Kidney (tissue), 14 donors: ENCODE measurements around the gene FAM117B. TPM values are rescaled to one million over a fixed set of nuclear protein-coding genes. Genes with fewer than 3 reads are reported as not detected.

Experiments
- DNase-seq, 5 donors: peaks; one replicate each; pipeline ENCODE4 v3.0.0-alpha.2; 2013 to 2020
- FAIRE-seq: peaks from 2 replicates; lab custom pipeline; 2012; peaks lifted over from hg19 to GRCh38; lab: Jason Lieb, UNC
- H3K27ac ChIP-seq, 2 donors: one replicate each; pipeline ENCODE4 v1.7.0; 2013; ENCODE audit warnings: low read depth in 2 of 2, low read length in 2 of 2, inconsistent platforms in 1 of 2
- H3K27me3 ChIP-seq: one replicate; pipeline ENCODE4 v1.7.1; 2013; ENCODE audit warnings: low read length, inconsistent platforms; ENCODE audit not compliant: control insufficient read depth, insufficient read depth
- H3K36me3 ChIP-seq, 3 donors: one replicate each; pipeline versions ENCODE4 v1.7.0 to v1.7.1; 2013; ENCODE audit warnings: low read length in 3 of 3, control low read depth in 1 of 3, inconsistent platforms in 1 of 3; ENCODE audit not compliant: insufficient read depth in 3 of 3, control insufficient read depth in 2 of 3
- H3K4me1 ChIP-seq, 3 donors: one replicate each; pipeline versions ENCODE4 v1.7.0 to v1.7.1; 2013; ENCODE audit warnings: low read length in 3 of 3, inconsistent platforms in 1 of 3, low read depth in 1 of 3; ENCODE audit not compliant: control insufficient read depth in 2 of 3, insufficient read depth in 2 of 3
- H3K4me3 ChIP-seq, 3 donors: one replicate each; pipeline versions ENCODE4 v1.7.0 to v1.8.1; 2013; ENCODE audit warnings: low read length in 3 of 3, control low read depth in 1 of 3, inconsistent platforms in 1 of 3
- H3K9ac ChIP-seq, 3 donors: one replicate each; pipeline versions ENCODE4 v1.7.0 to v1.7.1; 2013; ENCODE audit warnings: low read length in 3 of 3, control low read depth in 1 of 3, inconsistent platforms in 1 of 3
- H3K9me3 ChIP-seq, 3 donors: one replicate each; pipeline versions ENCODE4 v1.7.0 to v1.7.1; 2013; ENCODE audit warnings: low read length in 3 of 3, control low read depth in 1 of 3, inconsistent platforms in 1 of 3; ENCODE audit not compliant: control insufficient read depth in 2 of 3, insufficient read depth in 1 of 3
- CTCF ChIP-seq: IDR thresholded peaks from 3 replicates; pipeline ENCODE4 v1.5.1; 2012; ENCODE audit warnings: mild to moderate bottlenecking, moderate library complexity, borderline replicate concordance; ENCODE audit not compliant: insufficient read depth; ENCODE audit errors: extremely low read depth
- intact Hi-C: fragments of 100-400 bp; cut with DNase I; formaldehyde crosslinking; loops from one replicate; pipeline ENCODE4 v1.11.1; 2022
- polyA plus RNA-seq: library from polyadenylated mRNA; stranded (reverse); fragments of 350-450 nt; fragmentation: Illumina TruSeq; extraction: RNeasy Lipid Tissue Mini Kit (QIAGEN cat#74804); gene quantifications from one replicate; pipeline ENCODE4 v1.2.3, GENCODE V29; 2014; ENCODE audit warnings: low read depth, low replicate concordance; ENCODE audit not compliant: insufficient read depth
- total RNA-seq: library from RNA; stranded (reverse); fragmentation: NEBNext Ultra II Directional; extraction: Animal tissue kit (Norgen Biotek cat#: 25700); gene quantifications from one replicate; pipeline ENCODE4 v1.2.1, GENCODE V29; 2021
- donor health status: control.
- donor health status: control.
- donor health status: control.
- donor health status: control.
- donor health status: control.
- donor health status: DM: yes; HTN: yes; CAD: no.
- donor health status: Normal renal cell carcinoma (clear cell type).

Gene FAM117B
- total and polyA plus RNA-seq, 2 donors from 2014 or later, result 4.1 to 14.8 TPM

- Histone ChIP-seq H3K9me3 (no peaks in the 10 kb centered on the region), H3K36me3 (no peaks in the 10 kb centered on the region), H3K4me1 (peaks cover 3 to 27% (median 10%) of the 10 kb centered on the region in 3 donors), H3K27me3 (no peaks in the 10 kb centered on the region), H3K4me3 (peak overlapping the region in 1 of 3 donors; percentile 8), H3K27ac (peak overlapping the region; percentile 29 to 80), H3K9ac (peak overlapping the region in 2 of 3 donors; percentile 41 to 47)
- TF ChIP-seq CTCF, result no peak
- FAIRE-seq (no peak), DNase-seq (peak in 2 of 5 donors; percentile 30 to 59)
- intact Hi-C loops, result no loop called here
Observed at GRCh38 chr2:202643012-202643858, 8.5 kb downstream of the FAM117B start.

- intact Hi-C loops, result no loop called here
- no peaks in the 10 kb centered on the region for H3K27me3 ChIP-seq
Observed at GRCh38 chr2:202652119-202652518, 17.4 kb downstream of the FAM117B start.

GRCh38 chr2:202653890-202654289 is 19.1 kb downstream of the FAM117B start:
- intact Hi-C loops, result no loop called here
- Histone ChIP-seq H3K36me3 (no peaks in the 10 kb centered on the region), H3K9ac (no peak overlapping the region), H3K27me3 (no peaks in the 10 kb centered on the region), H3K27ac (no peak overlapping the region), H3K9me3 (no peaks in the 10 kb centered on the region), H3K4me3 (no peak overlapping the region), H3K4me1 (no peaks in the 10 kb centered on the region)
- FAIRE-seq (no peak), DNase-seq (no peak)
- no peak for TF ChIP-seq CTCF

More at GRCh38 chr2:202652119-202652518, 17.4 kb downstream of the FAM117B start:
- DNase-seq (no peak), FAIRE-seq (no peak)
- Histone ChIP-seq H3K36me3 (no peaks in the 10 kb centered on the region), H3K4me3 (no peak overlapping the region), H3K9ac (no peak overlapping the region), H3K4me1 (peaks cover 0 to 5% (median 0%) of the 10 kb centered on the region in 3 donors), H3K9me3 (no peaks in the 10 kb centered on the region), H3K27ac (no peak overlapping the region)
- TF ChIP-seq CTCF, result no peak
